Measurements from ENCODE around the gene CCDC8. TPM values are rescaled to one million over a fixed set of nuclear protein-coding genes. Genes with fewer than 3 reads are reported as not detected.
"Not testable (repeated sequence)": the region's sequence is repeated elsewhere in the genome, so short reads cannot be mapped to it uniquely, and the experiment has no call there.

CCDC8 gene
- total RNA-seq, 2 experiments from 2014 or later: not detected

- POLR2A ChIA-PET: interaction anchor here (0.6 kb wide), 1 partner anchor 311 kb away, joined by 3 read pairs; no protein-coding TSS in a partner anchor
- CTCF ChIA-PET: interaction anchor here (0.6 to 0.7 kb wide), 2 partner anchors 9 to 108 kb away, joined by 3 read pairs; no protein-coding TSS in a partner anchor
These were observed 4.7 kb downstream of the CCDC8 start for GRCh38 chr19:46408664-46409039.

- ChIA-PET POLR2A (interaction anchor here (0.6 kb wide), 1 partner anchor 310 kb away, joined by 3 read pairs; no protein-coding TSS in a partner anchor), CTCF (interaction anchor here (0.6 to 6.5 kb wide), 3 partner anchors 8 to 108 kb away, joined by 3 to 38 read pairs (median 3); no protein-coding TSS in a partner anchor)
These were observed 5.3 kb downstream of the CCDC8 start for GRCh38 chr19:46407856-46408663.

GRCh38 chr19:46406976-46407375 is 6.4 kb downstream of the CCDC8 start:
- CTCF ChIA-PET: interaction anchor here (0.6 to 6.5 kb wide), 3 partner anchors 11 to 81 kb away, joined by 4 to 38 read pairs (median 6); no protein-coding TSS in a partner anchor
- POLR2A ChIA-PET: no interaction called here

- ChIA-PET POLR2A (no interaction called here), CTCF (interaction anchor here (1.1 to 6.5 kb wide), 4 partner anchors 9 to 109 kb away, joined by 3 to 38 read pairs (median 6); no protein-coding TSS in a partner anchor)
These were observed 8.5 kb downstream of the CCDC8 start for GRCh38 chr19:46404753-46405468.

GRCh38 chr19:46404055-46404752 is 9.2 kb downstream of the CCDC8 start:
- CTCF ChIA-PET: interaction anchor here (0.6 to 6.5 kb wide), 5 partner anchors 8 to 86 kb away, joined by 3 to 38 read pairs (median 7); no protein-coding TSS in a partner anchor

GRCh38 chr19:46402725-46403124 is 10.6 kb downstream of the CCDC8 start:
- ChIA-PET POLR2A (no interaction called here), CTCF (interaction anchor here (0.6 to 6.5 kb wide), 8 partner anchors 47 to 111 kb away, joined by 3 to 38 read pairs (median 4); no protein-coding TSS in a partner anchor)

More at GRCh38 chr19:46404055-46404752, 9.2 kb downstream of the CCDC8 start:
- POLR2A ChIA-PET: no interaction called here

- POLR2A ChIA-PET: not testable (repeated sequence)
- CTCF ChIA-PET: interaction anchor here (0.7 to 2.7 kb wide), 5 partner anchors 18 to 132 kb away, joined by 3 to 10 read pairs (median 3); no protein-coding TSS in a partner anchor
These were observed 15.4 kb downstream of the CCDC8 start for GRCh38 chr19:46397801-46398479.

GRCh38 chr19:46394402-46394797 is 19.0 kb downstream of the CCDC8 start:
- POLR2A ChIA-PET: interaction anchor here (0.6 kb wide), 1 partner anchor 8 kb away, joined by 7 read pairs; no protein-coding TSS in a partner anchor
- CTCF ChIA-PET: interaction anchor here (0.6 to 3.6 kb wide), 10 partner anchors 23 to 373 kb away, joined by 3 to 32 read pairs (median 4); no protein-coding TSS in a partner anchor

- ChIA-PET CTCF (interaction anchor here (3.6 kb wide), 1 partner anchor 94 kb away, joined by 32 read pairs; no protein-coding TSS in a partner anchor), POLR2A (no interaction called here)
These were observed 19.6 kb downstream of the CCDC8 start for GRCh38 chr19:46393456-46394401.

- ChIA-PET CTCF (no interaction called here), POLR2A (no interaction called here)
These were observed 20.5 kb downstream of the CCDC8 start for GRCh38 chr19:46392837-46393236.

GRCh38 chr19:46392252-46392801 is 21.0 kb downstream of the CCDC8 start:
- ChIA-PET CTCF (no interaction called here), POLR2A (no interaction called here)

GRCh38 chr19:46391296-46392251 is 21.8 kb downstream of the CCDC8 start:
- POLR2A ChIA-PET: no interaction called here
- CTCF ChIA-PET: no interaction called here

GRCh38 chr19:46390866-46391265 is 22.5 kb downstream of the CCDC8 start:
- CTCF ChIA-PET: no interaction called here
- POLR2A ChIA-PET: no interaction called here

- ChIA-PET CTCF (no interaction called here), POLR2A (no interaction called here)
These were observed 23.1 kb downstream of the CCDC8 start for GRCh38 chr19:46390121-46390858.

- CTCF ChIA-PET: interaction anchor here (0.8 to 1.0 kb wide), 2 partner anchors 17 to 127 kb away, joined by 3 read pairs; no protein-coding TSS in a partner anchor
- POLR2A ChIA-PET: interaction anchor here (0.6 kb wide), 1 partner anchor 37 kb away, joined by 5 read pairs; no protein-coding TSS in a partner anchor
These were observed 24.9 kb downstream of the CCDC8 start for GRCh38 chr19:46388311-46389095.
